ENCODE results near the gene SGMS1. TPM values are rescaled to one million over a fixed set of nuclear protein-coding genes. Genes with fewer than 3 reads are reported as not detected.

Gene SGMS1
- total and polyA plus RNA-seq, 12 donors: 7.3 to 24.3 (median 17.1) TPM

- Histone ChIP-seq H3K4me3 (peak overlapping the region; percentile 45 to 99 (median 89)), H3K36me3 (peaks cover 0 to 4% (median 0%) of the 10 kb centered on the region in 9 donors), H3K9me3 (no peaks in the 10 kb centered on the region), H3K27ac (peak overlapping the region; percentile 98 to 100 (median 99)), H3K4me1 (peaks cover 0 to 45% (median 37%) of the 10 kb centered on the region in 9 donors), H3K27me3 (no peaks in the 10 kb centered on the region)
- ATAC-seq (peak; percentile 21 to 78 (median 62)), DNase-seq (peak; percentile 94 to 96)
- TF ChIP-seq, protein P1, sequence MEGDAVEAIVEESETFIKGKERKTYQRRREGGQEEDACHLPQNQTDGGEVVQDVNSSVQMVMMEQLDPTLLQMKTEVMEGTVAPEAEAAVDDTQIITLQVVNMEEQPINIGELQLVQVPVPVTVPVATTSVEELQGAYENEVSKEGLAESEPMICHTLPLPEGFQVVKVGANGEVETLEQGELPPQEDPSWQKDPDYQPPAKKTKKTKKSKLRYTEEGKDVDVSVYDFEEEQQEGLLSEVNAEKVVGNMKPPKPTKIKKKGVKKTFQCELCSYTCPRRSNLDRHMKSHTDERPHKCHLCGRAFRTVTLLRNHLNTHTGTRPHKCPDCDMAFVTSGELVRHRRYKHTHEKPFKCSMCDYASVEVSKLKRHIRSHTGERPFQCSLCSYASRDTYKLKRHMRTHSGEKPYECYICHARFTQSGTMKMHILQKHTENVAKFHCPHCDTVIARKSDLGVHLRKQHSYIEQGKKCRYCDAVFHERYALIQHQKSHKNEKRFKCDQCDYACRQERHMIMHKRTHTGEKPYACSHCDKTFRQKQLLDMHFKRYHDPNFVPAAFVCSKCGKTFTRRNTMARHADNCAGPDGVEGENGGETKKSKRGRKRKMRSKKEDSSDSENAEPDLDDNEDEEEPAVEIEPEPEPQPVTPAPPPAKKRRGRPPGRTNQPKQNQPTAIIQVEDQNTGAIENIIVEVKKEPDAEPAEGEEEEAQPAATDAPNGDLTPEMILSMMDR (IDR thresholded peaks at IDR 0.05): peak in 3 of 9 donors; percentile 19 to 43 (median 37)
- 0 to 1% methylated on average over 21 of the region's 21 CpGs for WGBS, 2 donors
- intact Hi-C loops (cut with DNase I): loop anchor here (5.0 to 10.0 kb wide), 11 partner anchors 45 to 327 kb away; no protein-coding TSS in a partner anchor
These were observed 1.6 kb downstream of the SGMS1 start for GRCh38 chr10:50621968-50622705.

DNA sequence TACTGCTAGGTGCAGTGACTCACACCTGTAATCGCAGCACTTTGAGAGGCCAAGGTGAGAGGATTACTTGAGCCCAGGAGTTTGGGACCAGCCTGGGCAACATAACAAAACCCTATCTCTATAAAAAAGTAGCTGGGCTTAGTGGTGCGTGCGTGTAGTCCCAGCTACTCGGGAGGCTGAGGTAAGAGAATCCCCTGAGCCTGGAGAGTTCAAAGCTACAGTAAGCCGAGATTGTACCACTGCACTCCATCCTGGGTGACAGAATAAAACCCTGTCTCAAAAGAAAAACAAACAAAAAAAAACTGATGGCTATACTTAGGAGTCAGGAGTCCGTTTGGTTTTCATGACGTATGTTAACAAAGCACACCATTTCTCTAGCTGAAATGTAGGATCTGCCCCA is 2.9 kb downstream of the SGMS1 start:
- ATAC-seq: no peak
- 77 to 83% methylated on average over 7 of the region's 7 CpGs for WGBS, 2 donors
- Histone ChIP-seq H3K4me1 (peaks cover 0 to 41% (median 35%) of the 10 kb centered on the region in 9 donors), H3K27me3 (no peaks in the 10 kb centered on the region), H3K36me3 (no peaks in the 10 kb centered on the region), H3K9me3 (no peaks in the 10 kb centered on the region), H3K4me3 (no peak overlapping the region), H3K27ac (peak overlapping the region in 1 of 10 donors; percentile 100)
- DNase-seq: no peak
- TF ChIP-seq, protein P1 (IDR thresholded peaks at IDR 0.05): no peak
- intact Hi-C loops (cut with DNase I): loop anchor here (5.0 to 10.0 kb wide), 11 partner anchors 44 to 326 kb away; no protein-coding TSS in a partner anchor

- Histone ChIP-seq H3K27ac (no peak overlapping the region), H3K9me3 (no peaks in the 10 kb centered on the region), H3K36me3 (no peaks in the 10 kb centered on the region), H3K27me3 (no peaks in the 10 kb centered on the region), H3K4me3 (no peak overlapping the region), H3K4me1 (peaks cover 0 to 46% (median 35%) of the 10 kb centered on the region in 9 donors)
- 73 to 83% methylated on average over 2 of the region's 2 CpGs for WGBS, 2 donors
- no peak for DNase-seq
- intact Hi-C loops (cut with DNase I): loop anchor here (5.0 to 10.0 kb wide), 12 partner anchors 43 to 325 kb away; no protein-coding TSS in a partner anchor
- no peak for ATAC-seq
- TF ChIP-seq, protein P1 (IDR thresholded peaks at IDR 0.05): no peak
These were observed 3.9 kb downstream of the SGMS1 start for GRCh38 chr10:50619882-50620281.

DNA sequence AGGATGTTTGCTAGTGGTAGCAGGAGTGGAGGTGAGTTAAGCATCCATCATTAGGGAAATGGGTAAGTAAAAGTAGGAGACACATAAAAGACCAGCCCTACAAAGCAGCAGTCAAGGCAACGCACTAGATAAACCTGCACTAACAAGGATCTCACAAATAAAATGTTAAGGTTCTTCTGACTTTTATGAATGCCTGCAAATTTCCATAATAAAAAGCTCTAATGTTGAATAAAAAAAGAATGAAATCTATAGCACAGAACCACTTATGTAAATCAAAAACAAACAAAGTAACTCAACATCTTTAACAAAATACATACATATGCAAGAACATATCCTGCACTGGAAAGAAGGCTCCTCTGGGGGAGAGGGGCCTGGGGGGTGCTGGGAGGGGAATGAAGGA is 4.6 kb downstream of the SGMS1 start:
- 91 to 100% methylated on average over 1 of the region's 1 CpG for WGBS, 2 donors
- Histone ChIP-seq H3K36me3 (no peaks in the 10 kb centered on the region), H3K4me3 (no peak overlapping the region), H3K4me1 (peaks cover 0 to 53% (median 35%) of the 10 kb centered on the region in 9 donors), H3K27me3 (no peaks in the 10 kb centered on the region), H3K9me3 (no peaks in the 10 kb centered on the region), H3K27ac (no peak overlapping the region)
- ATAC-seq: no peak
- no peak for DNase-seq
- TF ChIP-seq, protein P1 (IDR thresholded peaks at IDR 0.05): no peak
- intact Hi-C loops (cut with DNase I): loop anchor here in 1 of 10 donors (10.0 kb wide), 1 partner anchor 54 kb away; no protein-coding TSS in a partner anchor

Measured in heart right ventricle (tissue), 16 donors.